NCI-H2081 (cell line): ENCODE measurements around the gene PDLIM1.

ENCODE experiments used
- DNase-seq, 2 experiments: peaks; one replicate each; lab custom pipeline; 2025; lab: John Stamatoyannopoulos, UW

PDLIM1 gene, protein sequence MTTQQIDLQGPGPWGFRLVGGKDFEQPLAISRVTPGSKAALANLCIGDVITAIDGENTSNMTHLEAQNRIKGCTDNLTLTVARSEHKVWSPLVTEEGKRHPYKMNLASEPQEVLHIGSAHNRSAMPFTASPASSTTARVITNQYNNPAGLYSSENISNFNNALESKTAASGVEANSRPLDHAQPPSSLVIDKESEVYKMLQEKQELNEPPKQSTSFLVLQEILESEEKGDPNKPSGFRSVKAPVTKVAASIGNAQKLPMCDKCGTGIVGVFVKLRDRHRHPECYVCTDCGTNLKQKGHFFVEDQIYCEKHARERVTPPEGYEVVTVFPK

DNA sequence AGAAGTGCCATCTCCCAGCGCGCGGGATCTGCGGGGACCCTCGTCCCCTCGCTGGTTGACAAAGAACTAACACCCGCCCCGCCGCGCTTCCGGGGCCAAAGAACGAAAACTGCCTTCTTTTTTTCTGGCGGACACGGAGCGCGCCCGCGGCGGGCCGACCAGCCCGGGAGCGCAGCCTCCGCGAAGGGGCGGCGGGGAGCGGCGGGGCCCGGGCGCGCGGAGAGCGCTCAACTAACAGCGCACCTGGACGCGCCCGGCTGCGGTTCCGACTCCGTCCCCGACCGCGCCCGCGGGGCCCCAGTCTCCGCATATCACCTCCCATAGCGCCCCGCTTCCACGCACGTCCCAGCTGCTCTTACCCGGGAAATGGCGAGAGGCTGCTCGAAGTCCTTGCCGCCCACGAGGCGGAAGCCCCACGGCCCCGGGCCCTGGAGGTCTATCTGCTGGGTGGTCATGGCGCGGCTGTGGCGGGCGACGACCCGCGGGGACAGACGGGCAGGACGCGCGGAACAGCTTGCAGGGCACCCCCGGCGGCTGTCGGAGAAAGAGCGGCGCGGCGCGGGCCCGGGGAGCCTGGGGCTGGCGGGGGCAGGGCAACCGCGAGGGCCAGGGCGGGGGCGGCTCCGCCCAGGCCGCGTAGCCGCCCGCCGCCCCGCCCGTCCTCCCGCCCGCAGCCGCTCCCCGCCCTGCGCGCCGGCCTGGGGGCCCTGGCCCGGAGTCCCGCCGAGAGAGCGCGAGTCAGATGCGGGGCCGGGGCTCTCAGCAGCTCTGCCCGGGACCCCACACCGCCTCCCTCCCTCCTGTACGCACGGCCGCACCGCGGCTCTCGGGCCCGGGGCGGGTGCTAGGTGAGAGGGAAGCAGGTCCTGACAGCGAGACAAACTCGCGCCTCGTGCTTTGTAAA, at the start of gene PDLIM1:
Gene PDLIM1, minus strand, starts transcription at position 543 of the 904 bp plus-strand sequence. Its CDS starts 88 bp downstream, at position 455.
- peak; percentile 46 to 51 for DNase-seq

DNA sequence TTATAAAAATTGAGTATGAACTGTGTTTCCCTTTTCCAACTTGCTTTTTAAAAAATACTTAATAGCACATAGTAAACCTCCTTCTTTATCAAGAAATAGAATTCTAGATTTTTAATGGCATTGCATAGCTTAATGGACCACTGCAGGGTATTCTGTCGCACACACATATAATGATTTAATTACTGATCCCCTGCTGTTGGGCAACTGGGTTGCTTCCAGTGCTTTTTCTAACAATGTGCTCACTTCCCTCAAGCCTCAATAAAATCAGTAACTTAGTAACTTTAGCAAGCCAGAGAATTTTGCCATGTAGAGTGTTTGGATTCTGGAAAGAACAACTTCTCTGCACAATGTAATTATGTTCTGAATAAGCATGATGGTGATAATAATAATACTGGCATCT, 49.1 kb upstream of the PDLIM1 start:
- DNase-seq = no peak

- DNase-seq = no peak
These were observed 46.8 kb upstream of the PDLIM1 start for GRCh38 chr10:95337423-95338160.

GRCh38 chr10:95336702-95337101, 45.9 kb upstream of the PDLIM1 start:
- no peak for DNase-seq

DNA sequence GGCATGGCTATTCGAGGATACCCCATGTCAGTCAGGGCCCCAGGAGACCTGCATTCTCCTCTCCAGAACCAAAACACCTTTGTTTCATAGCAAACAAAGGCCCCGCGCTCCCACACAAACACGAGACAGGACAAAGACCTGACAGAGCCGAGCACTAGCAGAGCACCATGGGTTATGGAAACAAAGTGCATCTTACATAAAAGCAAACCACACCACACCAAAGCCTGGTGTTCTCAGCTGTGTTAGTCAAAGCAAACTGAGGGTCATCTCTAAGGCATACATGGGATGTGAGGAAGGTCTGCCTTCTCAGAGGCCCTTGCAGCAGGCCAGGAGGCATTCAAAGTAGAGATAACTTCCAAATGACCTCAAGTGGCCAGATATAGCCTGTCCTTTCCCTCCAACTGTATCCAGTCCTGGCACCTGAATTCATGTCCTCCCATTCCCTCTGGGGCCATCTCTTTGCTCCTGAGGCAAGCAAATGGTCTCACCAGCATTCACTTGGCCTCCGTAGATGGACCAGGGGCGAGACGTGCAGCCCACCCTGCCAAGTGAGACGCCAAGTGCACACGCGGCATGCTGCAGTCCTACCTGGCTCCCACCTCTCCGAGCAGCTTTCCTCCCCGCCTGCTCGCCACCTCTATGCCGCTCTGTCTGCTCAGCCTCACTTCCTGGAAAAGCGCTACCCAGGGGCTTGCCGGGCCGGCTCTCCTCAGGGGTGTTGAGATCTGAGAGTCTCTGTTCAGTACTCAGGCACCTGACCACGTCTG, 45.3 kb upstream of the PDLIM1 start:
- no peak for DNase-seq

DNA sequence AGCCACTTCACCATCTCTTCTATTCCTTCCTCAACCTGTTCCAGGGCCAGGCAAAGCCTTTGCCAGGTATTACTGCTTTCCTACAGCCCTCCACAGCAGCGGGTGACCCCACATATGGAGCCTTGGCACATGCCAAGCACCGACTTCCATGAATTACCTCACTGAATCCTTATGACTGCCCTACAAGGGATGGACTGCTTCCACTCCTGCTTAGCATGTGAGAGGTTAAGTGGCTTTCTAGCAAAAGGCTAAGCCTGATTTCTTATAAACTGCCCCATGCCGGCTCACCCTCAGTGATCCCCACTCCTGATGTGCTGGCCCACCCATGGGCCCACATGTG, 44.0 kb upstream of the PDLIM1 start:
- no peak for DNase-seq

- DNase-seq = no peak
These were observed 43.4 kb upstream of the PDLIM1 start for GRCh38 chr10:95333997-95334804.

- no peak for DNase-seq
These were observed 42.0 kb upstream of the PDLIM1 start for GRCh38 chr10:95332666-95333249.

- no peak for DNase-seq
These were observed 40.9 kb upstream of the PDLIM1 start for GRCh38 chr10:95331596-95332130.

- DNase-seq = no peak
These were observed 40.2 kb upstream of the PDLIM1 start for GRCh38 chr10:95330966-95331453.

- no peak for DNase-seq
These were observed 38.5 kb upstream of the PDLIM1 start for GRCh38 chr10:95329296-95329695.

DNA sequence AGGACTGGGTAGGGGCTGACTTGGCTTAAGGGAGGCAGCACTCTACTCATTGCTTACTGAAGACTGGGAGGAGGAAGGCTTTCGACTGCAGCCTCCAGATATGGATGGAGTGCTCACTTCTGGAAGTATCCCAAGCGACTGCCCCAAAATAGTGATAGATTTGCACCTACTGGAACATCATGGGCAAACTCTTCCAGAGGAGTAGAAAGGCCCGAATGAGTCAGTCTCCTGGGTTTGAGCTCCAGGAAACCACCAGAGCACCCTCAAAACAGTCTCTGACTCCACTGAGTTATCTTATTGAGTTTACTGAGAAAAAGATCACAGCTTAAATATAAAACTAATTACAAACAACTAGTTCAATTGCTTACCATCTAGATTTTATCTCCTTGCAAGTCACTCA, 37.2 kb upstream of the PDLIM1 start:
- DNase-seq = no peak

DNA sequence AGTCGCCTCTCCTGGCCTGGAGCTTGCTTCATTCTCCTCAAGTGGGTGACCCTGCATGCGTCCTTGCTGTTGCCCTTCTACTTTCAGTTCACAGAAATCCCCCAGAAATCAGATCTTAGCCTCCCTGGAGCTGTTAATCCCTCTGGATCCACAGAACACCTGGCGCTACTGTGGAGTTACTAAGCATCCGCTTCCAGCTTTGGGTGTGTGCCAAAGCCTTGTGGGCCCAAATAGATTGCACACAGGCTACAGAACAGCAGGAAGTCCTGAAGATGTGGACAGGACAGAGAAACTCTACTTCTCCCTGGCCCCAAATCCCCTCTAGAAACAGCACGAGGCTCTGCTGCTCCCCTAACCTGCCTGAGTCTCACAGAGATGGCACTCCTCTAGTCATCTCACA, 36.6 kb upstream of the PDLIM1 start:
- peak; percentile 57 to 85 for DNase-seq

DNA sequence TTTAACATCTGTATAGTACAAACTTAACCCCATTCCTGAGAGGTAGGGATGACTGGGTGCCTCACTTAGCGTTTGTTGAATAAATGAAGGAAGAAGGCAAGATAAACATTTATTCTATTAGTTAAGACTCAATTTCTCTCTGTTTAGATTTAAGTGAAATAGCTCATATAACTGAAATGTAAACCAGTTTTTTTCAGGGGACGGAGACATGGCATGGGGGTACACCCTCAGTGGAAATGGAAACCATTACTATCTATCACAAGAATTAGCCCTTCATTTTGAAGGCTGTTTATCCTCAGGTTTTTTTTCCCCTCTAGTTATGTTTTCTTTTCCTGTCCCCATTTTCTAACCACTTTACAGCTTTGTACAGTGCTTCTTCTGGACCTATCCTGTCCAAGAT, 35.6 kb upstream of the PDLIM1 start:
- DNase-seq = no peak

DNA sequence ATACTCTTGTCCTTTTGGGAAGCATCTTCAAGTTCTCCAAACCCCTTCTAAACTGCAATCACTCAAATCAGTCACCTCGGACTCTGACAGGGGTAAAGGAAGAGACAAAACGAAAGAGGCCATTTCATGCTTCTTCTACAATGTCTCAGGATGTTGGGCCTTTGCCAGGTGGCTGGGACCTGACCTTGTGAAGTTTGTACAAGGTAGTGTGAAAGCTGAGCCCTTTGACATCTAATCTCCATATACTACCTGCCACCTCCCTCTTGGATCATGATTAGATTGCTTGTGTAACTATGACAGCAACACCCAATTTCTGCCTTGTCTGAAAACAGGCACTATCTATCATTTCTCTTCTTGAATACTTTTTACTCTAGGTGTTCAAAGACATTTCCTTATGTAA, 35.1 kb upstream of the PDLIM1 start:
- no peak for DNase-seq

DNA sequence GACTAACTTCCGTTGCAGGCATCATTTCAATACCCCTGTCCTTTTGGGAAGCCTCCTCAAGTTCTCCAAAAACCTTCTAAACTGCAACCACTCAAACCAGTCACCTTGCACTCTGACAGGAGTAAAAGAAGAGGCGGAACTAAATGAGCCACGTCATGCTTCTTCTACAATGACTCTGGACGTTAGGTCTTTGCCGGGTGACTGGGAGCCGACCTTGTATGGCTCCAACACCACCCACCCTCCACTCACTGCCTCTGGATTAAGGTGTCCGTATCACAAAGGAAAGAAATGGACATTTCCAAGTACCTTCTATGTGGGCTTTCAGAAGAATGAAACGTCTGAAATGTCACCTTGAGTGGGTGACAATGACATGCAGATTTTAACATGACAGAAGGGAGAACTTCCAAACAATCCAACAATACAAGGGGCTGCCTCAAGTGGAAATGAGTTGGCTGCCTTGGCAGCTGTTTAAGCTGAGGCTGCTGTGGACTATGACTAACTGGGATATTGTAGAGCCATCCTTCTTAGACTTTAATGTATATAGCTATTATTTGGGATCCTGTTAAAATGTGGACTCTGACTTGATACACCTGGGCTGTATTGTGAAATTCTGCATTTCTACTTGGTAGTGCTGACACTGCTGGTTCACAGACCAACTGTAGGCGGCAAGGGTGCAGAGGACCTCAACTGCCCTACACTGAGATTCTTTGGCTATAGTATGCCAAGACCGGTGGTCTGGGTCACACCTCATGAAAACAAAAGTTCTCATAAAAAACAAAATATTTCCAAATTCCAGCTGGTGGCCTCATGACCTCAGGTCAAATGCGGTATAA, 33.8 kb upstream of the PDLIM1 start:
- no peak for DNase-seq

GRCh38 chr10:95321554-95322301, 30.9 kb upstream of the PDLIM1 start:
- no peak for DNase-seq

- DNase-seq = no peak
These were observed 28.4 kb upstream of the PDLIM1 start for GRCh38 chr10:95319239-95319638.
